Ovary (tissue), 9 donors: Measurements from ENCODE around the gene ITGAX. TPM values are rescaled to one million over a fixed set of nuclear protein-coding genes. Genes with fewer than 3 reads are reported as not detected.

ENCODE experiments used
- DNase-seq, 5 donors: peaks; one replicate each; pipeline ENCODE4 v3.0.0-alpha.2; 2019 to 2020
- H3K27ac ChIP-seq, 2 donors: fragments of 200-600 bp; one replicate each; pipeline versions ENCODE4 v1.5.1 to v1.8.0; 2019 to 2022
- H3K27me3 ChIP-seq: fragments of 200-600 bp; one replicate; pipeline ENCODE4 v1.8.0; 2022
- H3K36me3 ChIP-seq: fragments of 200-600 bp; sonication (generic); one replicate; pipeline ENCODE4 v1.5.1; 2019
- H3K4me1 ChIP-seq: one replicate; pipeline ENCODE4 v1.8.1; 2013; ENCODE audit warnings: mild to moderate bottlenecking, moderate library complexity; ENCODE audit not compliant: insufficient read depth
- H3K4me3 ChIP-seq: fragments of 200-600 bp; sonication (generic); one replicate; pipeline ENCODE4 v1.5.1; 2017
- H3K9me3 ChIP-seq, 2 donors: fragments of 200-600 bp in 1 of 2; sonication (generic) in 1 of 2; one replicate each; pipeline versions ENCODE4 v1.5.1 to v1.8.1; 2013 to 2019; ENCODE audit warnings: mild to moderate bottlenecking in 1 of 2, moderate library complexity in 1 of 2
- EP300 ChIP-seq: sonication (generic); formaldehyde crosslinking; IDR thresholded peaks from one replicate; pipeline ENCODE4 v1.6.1; 2017; ENCODE audit warnings: antibody characterized with exemption
- POLR2A ChIP-seq: fragments of 450-650 bp; IDR thresholded peaks from one replicate; pipeline ENCODE4 v1.6.1; 2017; ENCODE audit warnings: antibody characterized with exemption, mild to moderate bottlenecking, moderate library complexity
- WGBS, 3 donors: extraction: QIAGEN DNeasy Blood & Tissue Kit in 1 of 3; methylation state at CpG; one replicate each; pipeline versions ENCODE4 v1.1.5 to v1.1.7; 2013 to 2017; 5-methylcytosine and 5-hydroxymethylcytosine counted together
- intact Hi-C, 4 donors: fragments of 100-400 bp; cut with DNase I; formaldehyde crosslinking; loops; one replicate each; pipeline versions ENCODE4 v1.11.0 to v1.15.1; 2022 to 2023
- polyA plus RNA-seq, 2 donors: library from polyadenylated mRNA; stranded (reverse); fragments of 200-250 nt in 1 of 2; fragments of 350-450 nt in 1 of 2; fragmentation: Illumina TruSeq in 1 of 2; extraction: RNeasy Lipid Tissue Mini Kit (QIAGEN cat#74804) in 1 of 2; gene quantifications; one replicate each; pipeline ENCODE4 v1.2.3, GENCODE V29; 2013 to 2014
- total RNA-seq, 7 donors: library from RNA; depleted of rRNA in 2 of 7; stranded (reverse); fragments of >200 nt in 2 of 7; fragmentation: NEBNext Ultra II Directional in 3 of 7; extraction: Animal tissue kit (Norgen Biotek cat#: 25700) in 3 of 7; gene quantifications; one replicate each; pipeline versions ENCODE4 v1.1.0 to v1.2.4, GENCODE V29; 2016 to 2023
- TF ChIP-seq, protein P1 (sequence below), 3 donors: fragments of 450-650 bp in 2 of 3; fragments of 200-600 bp in 1 of 3; IDR thresholded peaks; one replicate each; pipeline versions ENCODE4 v1.5.1 to v1.8.0; 2016 to 2022; ENCODE audit warnings: antibody characterized with exemption in 3 of 3, mild to moderate bottlenecking in 1 of 3
- donor health status: DM: no; HTN: no; CAD: no; lungs with moderate emphysema.
- donor health status: DM: no; HTN: no; CAD: no.
- donor health status: Bipolar disorder and iron deficiency.
- donor health status: DM: yes; HTN: yes; CAD: no.
- donor health status: DM: no; HTN: no; CAD: no.
- donor health status: DM: yes; HTN: yes; CAD: no.

The ITGAX gene
- total and polyA plus RNA-seq, 9 donors, result 0.56 to 13.9 (median 2.0) TPM

DNA sequence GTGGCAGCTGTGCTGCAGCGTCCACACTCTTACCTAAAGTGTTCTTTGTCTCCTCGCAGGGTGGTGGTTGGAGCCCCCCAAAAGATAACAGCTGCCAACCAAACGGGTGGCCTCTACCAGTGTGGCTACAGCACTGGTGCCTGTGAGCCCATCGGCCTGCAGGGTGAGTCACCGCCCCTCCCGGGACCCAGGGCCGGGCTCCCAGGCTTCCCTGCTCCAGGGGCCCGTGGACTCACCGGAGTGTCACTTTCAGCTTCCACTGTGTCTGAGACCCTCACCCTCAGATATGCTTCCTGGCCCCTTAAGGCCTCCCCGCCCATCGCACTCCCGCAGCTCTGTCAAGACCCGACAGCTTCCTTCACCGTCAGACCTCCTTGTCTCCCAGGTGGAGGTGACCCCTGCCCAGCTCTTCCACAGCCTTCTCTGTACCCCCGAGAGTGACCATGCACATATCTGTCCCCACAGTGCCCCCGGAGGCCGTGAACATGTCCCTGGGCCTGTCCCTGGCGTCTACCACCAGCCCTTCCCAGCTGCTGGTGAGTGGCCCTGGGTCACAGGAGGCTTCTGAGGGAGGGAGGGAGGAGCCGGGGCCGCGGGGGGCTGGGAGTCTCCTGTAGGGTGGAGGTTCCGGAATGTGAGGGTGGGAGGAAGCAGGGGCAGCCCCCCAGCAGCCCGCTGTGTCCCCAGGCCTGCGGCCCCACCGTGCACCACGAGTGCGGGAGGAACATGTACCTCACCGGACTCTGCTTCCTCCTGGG is 1.8 kb downstream of the ITGAX start:
- H3K27me3 ChIP-seq, result no peaks in the 10 kb centered on the region
- H3K36me3 ChIP-seq, result no peaks in the 10 kb centered on the region
- H3K4me3 ChIP-seq, result no peak overlapping the region
- no peak for TF ChIP-seq EP300
- TF ChIP-seq, protein P1, sequence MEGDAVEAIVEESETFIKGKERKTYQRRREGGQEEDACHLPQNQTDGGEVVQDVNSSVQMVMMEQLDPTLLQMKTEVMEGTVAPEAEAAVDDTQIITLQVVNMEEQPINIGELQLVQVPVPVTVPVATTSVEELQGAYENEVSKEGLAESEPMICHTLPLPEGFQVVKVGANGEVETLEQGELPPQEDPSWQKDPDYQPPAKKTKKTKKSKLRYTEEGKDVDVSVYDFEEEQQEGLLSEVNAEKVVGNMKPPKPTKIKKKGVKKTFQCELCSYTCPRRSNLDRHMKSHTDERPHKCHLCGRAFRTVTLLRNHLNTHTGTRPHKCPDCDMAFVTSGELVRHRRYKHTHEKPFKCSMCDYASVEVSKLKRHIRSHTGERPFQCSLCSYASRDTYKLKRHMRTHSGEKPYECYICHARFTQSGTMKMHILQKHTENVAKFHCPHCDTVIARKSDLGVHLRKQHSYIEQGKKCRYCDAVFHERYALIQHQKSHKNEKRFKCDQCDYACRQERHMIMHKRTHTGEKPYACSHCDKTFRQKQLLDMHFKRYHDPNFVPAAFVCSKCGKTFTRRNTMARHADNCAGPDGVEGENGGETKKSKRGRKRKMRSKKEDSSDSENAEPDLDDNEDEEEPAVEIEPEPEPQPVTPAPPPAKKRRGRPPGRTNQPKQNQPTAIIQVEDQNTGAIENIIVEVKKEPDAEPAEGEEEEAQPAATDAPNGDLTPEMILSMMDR (IDR thresholded peaks at IDR 0.05), result no peak
- no peak for TF ChIP-seq POLR2A
- no peak for DNase-seq
- no peak overlapping the region for H3K27ac ChIP-seq
- 58 to 60% (median 60%) methylated on average over 23 to 28 of the region's 28 CpGs for WGBS, 3 donors
- no peaks in the 10 kb centered on the region for H3K9me3 ChIP-seq
- intact Hi-C loops, result no loop called here
- no peaks in the 10 kb centered on the region for H3K4me1 ChIP-seq

DNA sequence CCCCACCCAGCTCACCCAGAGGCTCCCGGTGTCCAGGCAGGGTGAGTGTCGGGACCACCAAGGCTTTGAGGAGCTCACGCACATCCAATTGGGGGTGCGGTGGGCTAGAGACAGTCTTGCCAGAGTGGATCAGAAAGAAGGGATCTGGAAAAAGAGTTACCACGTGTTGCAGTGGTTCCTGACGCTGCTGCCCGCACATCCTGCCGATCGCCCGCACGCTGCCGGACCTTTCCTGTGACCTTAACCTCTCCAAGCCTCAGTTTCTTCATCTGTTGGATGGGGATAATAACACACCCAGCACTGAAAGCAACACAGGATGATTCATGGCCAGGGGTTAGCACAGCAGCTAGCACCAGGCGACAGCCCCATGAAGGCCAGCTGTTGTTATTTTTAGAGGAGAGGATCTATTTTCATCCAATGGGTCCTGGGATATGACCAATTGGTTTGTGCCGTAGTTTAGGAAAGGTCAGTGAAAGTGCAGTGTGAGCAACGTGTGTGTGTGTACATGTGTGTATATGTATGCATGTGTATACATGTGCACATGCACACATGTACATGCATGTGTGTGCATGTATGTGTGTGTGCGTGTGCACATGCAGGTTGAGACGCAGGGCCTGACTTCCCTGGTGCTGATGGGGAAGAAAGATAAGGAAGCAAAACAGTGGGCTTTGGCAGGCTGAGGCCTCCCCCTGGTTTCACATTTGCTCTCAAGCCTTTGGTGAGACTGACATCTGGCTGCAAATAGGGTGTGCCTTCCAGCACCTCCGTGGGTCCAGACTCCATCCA is 2.5 kb downstream of the ITGAX start:
- Histone ChIP-seq H3K27ac (no peak overlapping the region), H3K36me3 (no peaks in the 10 kb centered on the region), H3K27me3 (no peaks in the 10 kb centered on the region), H3K4me1 (no peaks in the 10 kb centered on the region), H3K9me3 (no peaks in the 10 kb centered on the region), H3K4me3 (no peak overlapping the region)
- TF ChIP-seq, protein P1 (IDR thresholded peaks at IDR 0.05), result no peak
- no peak for TF ChIP-seq POLR2A
- intact Hi-C loops, result no loop called here
- 56 to 70% (median 63%) methylated on average over 18 of the region's 18 CpGs for WGBS, 3 donors
- DNase-seq, result no peak

DNA sequence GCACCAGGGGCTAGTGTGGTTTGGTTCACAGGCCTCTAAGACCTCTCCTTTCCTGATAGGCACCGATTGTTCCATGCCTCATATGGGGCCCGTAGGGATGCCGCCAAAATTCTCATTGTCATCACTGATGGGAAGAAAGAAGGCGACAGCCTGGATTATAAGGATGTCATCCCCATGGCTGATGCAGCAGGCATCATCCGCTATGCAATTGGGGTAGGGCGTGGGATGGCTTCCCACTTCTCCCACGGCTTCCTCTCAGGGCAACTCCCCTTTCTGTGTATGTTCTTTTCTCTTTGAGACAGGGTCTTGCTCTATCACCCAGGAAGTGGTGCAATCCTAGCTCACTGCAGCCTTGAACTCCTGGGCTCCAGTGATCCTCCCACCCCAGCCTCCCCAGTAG is 5.3 kb downstream of the ITGAX start:
- WGBS, 3 donors, result 73 to 79% (median 77%) methylated on average over 7 of the region's 7 CpGs
- TF ChIP-seq, protein P1 (IDR thresholded peaks at IDR 0.05), result no peak
- no peak for TF ChIP-seq EP300
- TF ChIP-seq POLR2A, result no peak
- Histone ChIP-seq H3K27me3 (no peaks in the 10 kb centered on the region), H3K36me3 (no peaks in the 10 kb centered on the region), H3K4me1 (no peaks in the 10 kb centered on the region), H3K4me3 (no peak overlapping the region), H3K27ac (no peak overlapping the region), H3K9me3 (no peaks in the 10 kb centered on the region)
- intact Hi-C loops, result no loop called here
- no peak for DNase-seq

DNA sequence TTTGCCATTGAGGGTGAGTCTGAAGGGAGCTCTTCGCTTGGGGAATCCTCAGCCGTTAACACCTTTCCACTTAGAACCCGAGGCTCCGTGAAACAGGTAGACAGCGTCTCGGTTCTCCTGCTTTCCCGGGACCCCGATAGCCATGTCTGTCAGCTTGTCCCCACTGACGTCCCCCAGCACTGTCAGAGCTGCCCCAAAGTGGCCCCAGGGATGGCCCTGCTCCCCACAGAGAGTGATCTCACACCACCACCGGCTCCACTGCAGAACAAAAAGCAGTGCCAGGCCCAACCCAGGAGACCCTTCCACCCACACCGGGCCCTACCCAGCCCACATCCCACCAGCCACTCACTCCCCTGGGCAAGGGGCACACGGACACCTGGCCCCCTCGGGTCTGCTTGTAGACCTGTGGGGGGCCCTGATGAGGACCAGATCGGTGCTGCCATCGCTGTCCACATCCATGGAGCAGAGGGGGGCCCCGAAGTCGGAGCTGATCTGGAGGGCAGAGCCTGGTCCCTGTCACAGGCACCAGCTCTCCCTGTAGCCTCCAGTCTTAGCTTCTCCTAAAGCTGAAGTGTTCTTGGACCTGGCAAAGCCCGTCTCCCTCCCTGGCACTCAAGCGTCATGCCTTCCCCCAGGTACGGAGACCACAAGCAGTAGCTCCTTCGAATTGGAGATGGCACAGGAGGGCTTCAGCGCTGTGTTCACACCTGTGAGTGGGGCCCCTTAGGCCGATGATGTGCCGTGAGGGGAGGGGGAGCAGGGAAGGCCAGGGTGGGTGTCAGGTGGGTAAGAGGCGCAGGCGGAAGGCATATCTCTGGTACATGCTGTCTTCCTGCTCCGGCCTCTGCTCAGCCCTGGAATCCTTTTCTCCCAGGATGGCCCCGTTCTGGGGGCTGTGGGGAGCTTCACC is 6.5 kb downstream of the ITGAX start:
- 72 to 78% (median 76%) methylated on average over 28 of the region's 28 CpGs for WGBS, 3 donors
- no peak overlapping the region for H3K4me3 ChIP-seq
- TF ChIP-seq, protein P1 (IDR thresholded peaks at IDR 0.05), result no peak
- TF ChIP-seq POLR2A (no peak), EP300 (no peak)
- no peaks in the 10 kb centered on the region for H3K4me1 ChIP-seq
- no peaks in the 10 kb centered on the region for H3K27me3 ChIP-seq
- H3K36me3 ChIP-seq, result no peaks in the 10 kb centered on the region
- no peak for DNase-seq
- H3K27ac ChIP-seq, result no peak overlapping the region
- H3K9me3 ChIP-seq, result no peaks in the 10 kb centered on the region
- intact Hi-C loops, result no loop called here
